Immature natural killer cell (primary cell): ENCODE measurements around the gene NVL. TPM values are rescaled to one million over a fixed set of nuclear protein-coding genes. Genes with fewer than 3 reads are reported as not detected.

Source experiments
- DNase-seq, 3 donors: peaks; one replicate each; pipeline ENCODE4 v3.0.0; 2022; ENCODE audit warnings: mixed read lengths in 1 of 3
- H3K27ac Mint-ChIP-seq, 6 donors: one replicate each; pipeline ENCODE4 v1.8.0; 2020; ENCODE audit warnings: mixed read lengths in 6 of 6, mild to moderate bottlenecking in 5 of 6, inconsistent platforms in 4 of 6, moderate library complexity in 3 of 6
- H3K27me3 Mint-ChIP-seq, 3 donors: one replicate each; pipeline ENCODE4 v1.8.0; 2020 to 2021; ENCODE audit warnings: low read depth in 3 of 3, mild to moderate bottlenecking in 3 of 3, mixed read lengths in 3 of 3, moderate library complexity in 3 of 3, inconsistent platforms in 1 of 3
- H3K36me3 Mint-ChIP-seq, 3 donors: one replicate each; pipeline ENCODE4 v1.8.0; 2020; ENCODE audit warnings: mixed read lengths in 3 of 3, inconsistent platforms in 2 of 3, mild to moderate bottlenecking in 2 of 3
- H3K4me1 Mint-ChIP-seq, 2 donors: one replicate each; pipeline ENCODE4 v1.8.0; 2020; ENCODE audit warnings: inconsistent platforms in 2 of 2, mild to moderate bottlenecking in 2 of 2, mixed read lengths in 2 of 2, moderate library complexity in 1 of 2
- H3K4me3 Mint-ChIP-seq, 5 donors: one replicate each; pipeline ENCODE4 v1.8.0; 2020; ENCODE audit warnings: mild to moderate bottlenecking in 5 of 5, mixed read lengths in 5 of 5, inconsistent platforms in 3 of 5, moderate library complexity in 3 of 5
- H3K9me3 Mint-ChIP-seq, 6 donors: one replicate each; pipeline ENCODE4 v1.8.0; 2020; ENCODE audit warnings: mild to moderate bottlenecking in 6 of 6, mixed read lengths in 6 of 6, inconsistent platforms in 4 of 6, moderate library complexity in 3 of 6
- polyA plus RNA-seq, 3 donors: library from polyadenylated mRNA; unstranded; fragments of 300-500 nt; fragmentation: Illumina TruSeq; gene quantifications; one replicate each; pipeline ENCODE4 v1.2.3, GENCODE V29; 2021

NVL gene
- polyA plus RNA-seq, 3 donors from 2014 or later = 6.6 to 19.5 (median 14.9) TPM

DNA sequence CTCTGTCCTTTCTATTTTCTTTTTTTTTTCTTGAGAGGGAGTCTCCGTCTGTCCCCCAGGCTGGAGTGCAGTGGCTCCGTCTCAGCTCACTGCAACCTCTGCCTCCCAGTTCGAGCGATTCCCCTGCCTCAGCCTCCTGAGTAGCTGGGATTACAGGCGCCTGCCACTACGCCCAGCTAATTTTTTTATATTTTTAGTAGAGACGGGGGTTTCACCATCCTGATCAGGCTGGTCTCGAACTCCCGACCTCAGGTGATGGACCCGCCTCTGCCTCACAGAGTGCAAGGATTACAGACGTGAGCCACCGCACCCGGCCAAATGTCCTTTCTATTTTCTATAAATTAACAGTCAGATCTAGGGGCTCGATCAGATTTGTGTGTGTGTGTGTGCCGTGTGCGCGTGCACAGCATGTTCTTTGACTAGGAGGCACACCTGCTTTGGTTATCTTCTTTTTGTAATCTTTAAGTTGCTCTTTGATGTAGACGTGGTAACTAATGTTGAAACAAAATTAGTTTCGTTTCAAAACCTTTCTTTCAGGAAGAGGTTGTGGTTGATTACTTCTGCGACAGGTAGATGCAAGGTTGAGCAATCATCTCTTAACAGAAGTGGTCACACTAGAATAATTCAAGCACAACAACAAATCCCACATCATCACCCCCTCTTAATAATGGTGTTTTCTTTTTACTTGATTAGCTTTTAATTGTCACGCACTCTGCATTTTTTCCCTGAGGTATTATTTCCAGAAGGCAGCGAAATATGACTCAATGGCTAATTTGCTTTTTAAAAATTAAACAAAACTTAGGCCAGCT is 147.7 kb downstream of the NVL start:
- Mint-ChIP-seq H3K27ac (peak overlapping the region; percentile 81 to 95 (median 94)), H3K27me3 (peaks cover 6 to 11% (median 7%) of the 10 kb centered on the region in 3 donors), H3K9me3 (peaks cover 0 to 2% (median 0%) of the 10 kb centered on the region in 6 donors), H3K36me3 (no peaks in the 10 kb centered on the region), H3K4me3 (peak overlapping the region; percentile 77 to 92 (median 87)), H3K4me1 (peaks cover 30 to 34% of the 10 kb centered on the region in 2 donors)
- peak; percentile 40 to 51 (median 49) for DNase-seq

DNA sequence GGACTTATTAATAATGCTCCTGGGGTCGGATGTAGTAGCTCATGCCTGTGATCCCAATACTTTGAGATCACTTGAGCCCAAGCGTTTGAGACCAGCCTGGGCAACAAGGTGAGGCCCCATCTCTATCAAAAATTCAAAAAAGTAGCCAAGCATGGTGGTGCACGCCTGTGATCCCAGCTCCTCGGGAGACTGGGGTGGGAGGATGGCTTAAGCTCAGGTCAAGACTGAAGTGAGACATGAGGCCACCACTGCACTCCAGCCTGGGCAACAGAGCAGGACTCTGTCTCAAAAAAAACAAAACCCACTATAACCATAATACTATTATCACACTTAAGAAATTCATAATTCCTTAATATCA is 148.5 kb downstream of the NVL start:
- H3K27ac Mint-ChIP-seq = peak overlapping the region in 4 of 6 donors; percentile 42 to 93 (median 70)
- peak overlapping the region in 4 of 5 donors; percentile 71 to 87 (median 82) for H3K4me3 Mint-ChIP-seq
- no peaks in the 10 kb centered on the region for H3K9me3 Mint-ChIP-seq
- peaks cover 30 to 34% of the 10 kb centered on the region in 2 donors for H3K4me1 Mint-ChIP-seq
- H3K36me3 Mint-ChIP-seq = no peaks in the 10 kb centered on the region
- peaks cover 6 to 11% (median 7%) of the 10 kb centered on the region in 3 donors for H3K27me3 Mint-ChIP-seq
- DNase-seq = no peak

DNA sequence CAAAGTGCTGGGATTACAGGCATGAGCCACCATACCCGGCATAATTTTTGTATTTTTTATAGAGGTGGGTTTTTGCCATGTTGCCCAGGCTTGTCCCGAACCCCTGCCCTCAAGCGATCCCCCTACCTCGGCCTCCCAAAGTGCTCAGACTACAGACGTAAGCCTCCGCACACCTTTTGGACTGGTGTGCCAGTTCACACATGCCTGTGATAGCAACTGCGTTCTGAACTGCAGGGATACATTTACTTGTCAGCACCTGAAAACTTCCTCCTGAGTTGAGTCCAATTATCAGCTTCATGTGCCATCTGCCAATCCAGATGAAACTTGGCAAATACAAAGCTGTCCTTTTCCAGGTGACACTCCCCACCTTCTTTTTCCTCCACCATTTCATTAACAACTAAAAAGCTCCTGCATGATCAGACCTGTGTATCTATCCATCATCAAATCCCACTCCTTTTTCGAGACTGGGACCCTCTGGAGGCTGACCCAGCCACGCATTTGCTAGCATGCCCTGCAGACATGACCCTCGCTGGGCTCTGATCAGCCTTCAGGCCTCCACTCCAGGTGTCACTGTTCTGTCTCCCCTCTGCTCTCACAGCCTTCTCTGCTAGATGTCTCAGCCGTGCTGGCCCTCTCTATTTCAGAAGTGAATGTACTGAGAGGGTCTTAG is 149.1 kb downstream of the NVL start:
- H3K4me3 Mint-ChIP-seq = peak overlapping the region in 1 of 5 donors; percentile 86
- no peaks in the 10 kb centered on the region for H3K9me3 Mint-ChIP-seq
- H3K27ac Mint-ChIP-seq = peak overlapping the region in 2 of 6 donors; percentile 42 to 50
- DNase-seq = no peak
- peaks cover 30 to 34% of the 10 kb centered on the region in 2 donors for H3K4me1 Mint-ChIP-seq
- H3K27me3 Mint-ChIP-seq = peaks cover 6 to 11% (median 6%) of the 10 kb centered on the region in 3 donors
- H3K36me3 Mint-ChIP-seq = no peaks in the 10 kb centered on the region

DNA sequence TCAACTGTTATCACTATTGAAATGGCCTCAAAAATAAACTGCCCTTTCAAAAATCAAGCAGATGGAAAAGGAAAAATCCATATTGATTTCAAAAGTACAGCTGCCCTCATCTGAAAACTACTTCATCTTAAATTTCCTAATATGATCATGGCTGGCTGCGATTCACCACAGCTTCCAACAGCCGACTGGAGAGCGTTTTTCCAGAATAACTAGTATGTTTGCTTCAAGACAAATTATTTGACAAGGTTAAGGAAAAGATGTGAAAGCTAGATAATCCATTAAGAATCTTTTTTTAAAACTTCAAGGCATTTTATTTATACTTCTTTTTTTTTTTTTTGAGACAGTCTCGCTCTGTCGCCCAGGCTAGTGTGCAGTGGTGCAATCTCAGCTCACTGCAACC is 151.1 kb downstream of the NVL start:
- Mint-ChIP-seq H3K27me3 (peaks cover 6 to 13% (median 6%) of the 10 kb centered on the region in 3 donors), H3K4me3 (no peak overlapping the region), H3K4me1 (peaks cover 13 to 15% of the 10 kb centered on the region in 2 donors), H3K27ac (peak overlapping the region in 1 of 6 donors; percentile 40), H3K36me3 (no peaks in the 10 kb centered on the region), H3K9me3 (no peaks in the 10 kb centered on the region)
- no peak for DNase-seq

DNA sequence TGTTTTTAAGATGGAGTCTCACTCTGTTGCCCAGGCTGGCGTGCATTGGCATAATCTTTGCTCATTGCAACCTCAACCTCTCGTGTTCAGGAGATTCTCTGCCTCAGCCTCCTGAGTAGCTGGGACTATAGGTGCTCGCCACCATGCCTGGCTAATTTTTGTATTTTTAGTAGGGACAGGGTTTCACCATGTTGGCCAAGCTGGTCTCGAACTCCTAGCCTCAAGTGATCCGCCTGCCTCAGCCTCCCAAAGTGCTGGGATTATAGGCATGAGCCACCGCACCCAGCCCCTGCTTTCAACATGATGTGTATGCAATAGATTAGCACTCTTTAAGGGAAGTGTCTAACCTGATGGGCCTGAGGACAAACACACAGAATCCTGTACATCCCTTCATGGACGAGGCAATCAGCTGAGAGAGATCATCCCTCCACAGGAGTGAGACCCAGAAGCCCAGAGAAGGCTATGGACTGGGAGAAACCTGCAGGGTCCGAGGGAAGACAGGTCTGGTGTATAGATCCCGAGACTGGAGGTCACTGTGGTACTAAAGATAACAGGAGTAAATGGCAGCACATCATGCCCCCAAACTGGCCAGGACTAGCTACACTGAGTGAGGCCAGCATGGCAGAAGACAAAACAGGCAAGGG is 152.5 kb downstream of the NVL start:
- H3K4me1 Mint-ChIP-seq = peaks cover 8 to 10% of the 10 kb centered on the region in 2 donors
- H3K36me3 Mint-ChIP-seq = no peaks in the 10 kb centered on the region
- no peak overlapping the region for H3K4me3 Mint-ChIP-seq
- H3K9me3 Mint-ChIP-seq = no peaks in the 10 kb centered on the region
- H3K27me3 Mint-ChIP-seq = peaks cover 3 to 9% (median 6%) of the 10 kb centered on the region in 3 donors
- H3K27ac Mint-ChIP-seq = no peak overlapping the region
- DNase-seq = no peak

Other genes with a start within 250 kb of the NVL start
- gene FBXO28, start 216.1 kb downstream of the NVL start, polyA plus RNA-seq = 10 to 100 TPM in 1 of 3 donors, 1 to 10 TPM in 2; 7.5 to 19.3 (median 8.9) TPM
- 10 to 100 TPM; 60.7 to 93.9 (median 65.9) TPM for gene DEGS1, start 146.9 kb downstream of the NVL start, polyA plus RNA-seq
- 10 to 100 TPM; 36.4 to 51.2 (median 49.1) TPM for gene CNIH4, start 26.7 kb upstream of the NVL start, polyA plus RNA-seq
- 1 to 10 TPM in 2 of 3 donors, under 1 TPM in 1; 0.36 to 6.5 (median 3.6) TPM for gene WDR26, start 104.6 kb upstream of the NVL start, polyA plus RNA-seq